ENCODE results near the gene PACRG.

The PACRG gene

GRCh38 chr6:162798546-162799266 lies 70.9 kb downstream of the PACRG start:
- peak in 1 of 5 donors; percentile 1 for DNase-seq

GRCh38 chr6:162814426-162814973 lies 86.7 kb downstream of the PACRG start:
- DNase-seq = no peak

DNA sequence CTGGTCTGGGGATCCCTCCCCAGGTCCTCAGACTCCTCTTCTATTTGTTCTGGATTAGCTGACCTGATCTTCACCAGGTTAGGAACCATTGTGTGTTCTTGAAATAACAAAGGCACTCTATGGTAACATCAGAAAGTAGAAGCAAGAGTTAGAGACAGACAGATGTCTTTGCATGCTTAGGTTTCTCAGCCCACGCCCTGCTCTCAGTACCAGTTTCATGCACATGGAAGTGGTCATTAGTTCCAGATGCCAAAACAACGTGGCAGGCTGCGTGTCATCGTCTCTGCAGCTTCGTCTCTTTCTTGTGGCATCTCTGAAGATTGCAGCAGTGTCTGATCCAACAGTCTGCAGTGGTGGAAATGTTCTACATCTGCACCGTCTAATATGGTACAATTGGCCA lies 89.4 kb downstream of the PACRG start:
- DNase-seq = no peak

GRCh38 chr6:162819284-162819683 lies 91.5 kb downstream of the PACRG start:
- DNase-seq = no peak

DNA sequence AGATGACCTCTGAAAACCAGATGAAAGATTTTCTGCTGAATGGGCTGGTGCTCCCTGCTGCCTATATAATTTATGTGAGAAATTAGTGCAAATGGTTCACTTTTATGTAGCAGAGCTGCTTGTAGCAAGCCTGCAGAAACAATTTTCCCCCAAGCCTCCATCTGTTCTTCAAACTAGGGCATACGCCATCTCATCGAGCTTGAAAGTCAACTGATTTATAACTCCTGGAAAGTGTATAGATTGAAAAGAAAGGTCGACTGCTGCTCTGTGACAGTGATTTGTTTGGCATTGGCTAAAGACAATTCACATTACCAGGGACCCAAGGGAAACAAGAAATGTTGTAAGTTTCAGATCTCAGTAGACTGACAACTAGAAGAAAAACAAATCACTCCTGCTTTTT lies 93.3 kb downstream of the PACRG start:
- DNase-seq = no peak

DNA sequence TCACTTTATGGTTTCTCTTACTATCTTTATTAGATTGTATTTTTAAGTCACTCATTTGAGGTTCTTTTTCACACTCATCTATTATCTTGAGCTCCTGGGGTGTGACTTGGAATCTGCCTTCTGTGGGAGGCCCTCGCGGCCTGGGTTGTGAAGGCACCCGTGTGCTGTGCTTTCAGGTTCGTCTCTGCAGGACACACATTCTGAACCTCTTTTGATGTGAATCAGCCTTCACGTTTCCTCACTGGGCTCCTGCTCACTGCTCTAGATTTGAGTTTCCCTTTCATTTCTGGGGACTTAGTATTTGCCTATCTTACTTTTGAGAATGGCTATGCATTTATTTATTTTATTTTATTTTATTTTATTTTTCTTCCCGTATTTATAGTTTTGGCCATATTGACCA lies 97.8 kb downstream of the PACRG start:
- peak in 1 of 5 donors; percentile 2 for DNase-seq

DNA sequence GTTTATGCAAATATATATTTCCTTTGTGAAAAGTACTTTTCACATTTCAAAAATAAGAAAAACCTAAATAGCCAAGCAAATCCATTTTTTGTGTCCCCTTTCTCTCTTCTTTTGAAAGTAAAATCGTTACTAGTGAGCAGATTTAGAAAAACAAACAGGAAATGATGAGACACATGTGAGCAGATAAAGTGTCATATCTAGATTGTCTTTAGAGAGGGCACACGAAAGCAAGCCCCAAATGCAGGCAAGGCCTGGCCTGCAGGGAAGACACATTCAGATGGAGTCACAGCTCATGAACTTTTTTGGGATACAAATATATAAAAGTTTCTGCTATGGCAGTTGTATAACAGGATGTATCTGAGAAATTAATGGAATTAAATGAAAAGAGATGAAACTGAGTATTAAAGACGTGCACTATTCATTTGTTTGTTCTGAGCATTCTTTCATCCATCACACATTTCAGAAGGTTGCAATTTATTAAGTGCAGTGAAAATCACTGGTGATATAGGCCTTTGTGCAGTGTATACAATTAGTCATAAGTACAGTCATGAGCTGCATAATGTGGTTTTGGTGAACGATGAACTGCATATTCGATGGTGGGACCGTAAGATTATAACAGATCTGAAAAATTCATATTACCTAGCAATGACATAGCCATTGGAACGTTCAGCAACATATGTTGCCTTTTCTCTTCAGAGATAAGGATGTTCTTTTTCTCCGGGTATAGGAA lies 101.4 kb downstream of the PACRG start:
- DNase-seq = peak in 1 of 5 donors; percentile 14

DNA sequence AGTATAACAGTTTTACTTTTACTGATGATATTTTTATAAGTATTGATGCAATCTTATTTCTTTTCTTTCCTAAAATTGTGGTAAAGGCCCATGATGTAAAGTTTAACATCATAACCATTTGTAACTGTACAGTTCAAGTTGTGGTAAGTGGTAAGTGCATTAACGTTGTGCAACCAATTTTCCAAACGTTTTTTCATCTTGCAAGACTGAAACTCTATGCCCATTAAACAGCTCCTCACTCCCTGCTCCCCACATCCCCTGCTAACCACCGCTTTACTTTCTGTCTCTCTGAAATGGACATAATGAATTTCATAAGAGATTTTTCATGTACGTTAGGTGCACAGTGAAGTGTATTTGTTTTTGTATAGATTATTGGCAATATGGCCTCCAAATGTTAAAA lies 106.0 kb downstream of the PACRG start:
- DNase-seq = no peak

DNA sequence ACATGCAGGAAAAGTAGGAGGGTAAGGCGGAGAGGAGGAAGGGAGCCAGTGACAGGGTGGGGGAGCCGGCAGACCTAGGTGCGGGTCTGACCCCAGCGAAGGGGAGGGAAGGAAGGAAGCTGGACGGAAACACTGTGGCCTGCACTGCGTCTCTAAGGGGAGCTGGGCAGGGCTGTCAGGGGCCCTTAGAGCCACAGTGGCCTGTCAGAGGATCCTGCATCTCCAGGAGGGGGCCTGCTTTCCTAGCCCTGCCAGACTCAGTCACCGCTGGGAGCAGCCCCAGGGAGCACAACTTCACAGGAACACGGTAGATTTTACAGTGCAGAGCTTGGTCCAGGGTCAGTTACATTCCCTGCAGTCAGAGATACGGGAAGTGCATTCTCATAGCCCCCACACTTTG lies 118.2 kb downstream of the PACRG start:
- DNase-seq = no peak

- DNase-seq = no peak
Measured at GRCh38 chr6:162846723-162847122, 118.9 kb downstream of the PACRG start.

DNA sequence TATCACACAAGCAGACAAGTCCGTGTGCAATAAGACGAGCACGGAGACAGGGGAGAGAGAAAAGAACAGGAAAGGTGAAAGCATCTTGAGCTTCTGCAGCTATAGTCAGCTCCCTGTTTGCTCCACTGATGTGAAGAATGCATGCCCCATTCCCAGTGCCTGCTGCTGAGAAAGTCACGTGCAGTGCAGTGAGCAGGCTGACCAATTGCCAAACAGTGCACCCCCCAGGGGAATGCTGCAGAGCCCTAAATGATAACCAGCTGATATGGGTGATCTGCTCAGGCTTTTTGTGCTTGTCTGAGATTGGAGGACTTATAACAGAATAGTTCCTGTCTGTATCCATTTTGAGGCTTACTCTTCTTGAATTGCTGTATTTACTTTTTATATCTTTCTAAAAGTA lies 121.5 kb downstream of the PACRG start:
- no peak for DNase-seq

DNA sequence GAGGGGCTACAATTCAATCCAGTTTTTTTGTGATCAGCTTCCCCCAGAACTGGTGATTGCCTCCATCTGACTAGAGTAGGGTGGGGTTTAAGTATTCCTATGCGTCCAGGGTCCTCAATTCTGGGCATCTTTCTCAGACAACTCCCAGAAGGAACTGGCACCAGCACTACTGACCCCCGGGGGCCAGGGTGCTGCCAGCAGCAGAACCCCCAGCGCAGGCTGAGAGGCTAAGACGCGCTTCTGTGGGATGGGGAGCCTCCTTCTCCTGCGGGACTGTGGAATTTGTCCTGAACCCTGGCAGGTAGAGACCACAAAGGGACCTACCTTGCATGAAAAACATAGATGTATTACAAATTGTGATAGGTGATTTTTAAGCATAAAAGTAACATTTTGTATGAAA lies 124.4 kb downstream of the PACRG start:
- no peak for DNase-seq

- no peak for DNase-seq
Measured at GRCh38 chr6:162852840-162853577, 125.2 kb downstream of the PACRG start.

GRCh38 chr6:162854228-162854627 lies 126.5 kb downstream of the PACRG start:
- DNase-seq = no peak

- no peak for DNase-seq
Measured at GRCh38 chr6:162854734-162855191, 127.0 kb downstream of the PACRG start.

DNA sequence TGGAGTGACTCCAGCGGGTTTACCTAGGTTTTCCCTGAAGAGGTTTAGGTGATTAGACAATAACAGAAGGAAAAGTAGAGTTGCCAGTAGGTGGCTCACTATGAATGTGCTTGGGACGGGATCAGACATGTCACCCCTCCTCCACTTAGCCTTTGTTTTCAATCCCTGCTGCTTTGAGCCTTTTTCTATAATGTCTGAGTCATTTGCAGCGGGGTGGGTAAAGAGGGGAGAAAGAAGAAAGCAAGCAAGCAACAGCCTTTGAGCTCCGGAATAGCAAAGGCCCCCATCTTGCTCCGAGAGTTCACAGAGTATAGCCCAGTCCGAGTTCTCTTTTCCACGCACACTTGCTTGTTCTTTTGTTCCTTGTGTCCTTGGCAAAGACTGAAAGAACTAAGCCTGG lies 129.1 kb downstream of the PACRG start:
- no peak for DNase-seq

GRCh38 chr6:162857326-162857725 lies 129.6 kb downstream of the PACRG start:
- no peak for DNase-seq

- DNase-seq = no peak
Measured at GRCh38 chr6:162862462-162862861, 134.7 kb downstream of the PACRG start.

- no peak for DNase-seq
Measured at GRCh38 chr6:162862941-162863340, 135.2 kb downstream of the PACRG start.

DNA sequence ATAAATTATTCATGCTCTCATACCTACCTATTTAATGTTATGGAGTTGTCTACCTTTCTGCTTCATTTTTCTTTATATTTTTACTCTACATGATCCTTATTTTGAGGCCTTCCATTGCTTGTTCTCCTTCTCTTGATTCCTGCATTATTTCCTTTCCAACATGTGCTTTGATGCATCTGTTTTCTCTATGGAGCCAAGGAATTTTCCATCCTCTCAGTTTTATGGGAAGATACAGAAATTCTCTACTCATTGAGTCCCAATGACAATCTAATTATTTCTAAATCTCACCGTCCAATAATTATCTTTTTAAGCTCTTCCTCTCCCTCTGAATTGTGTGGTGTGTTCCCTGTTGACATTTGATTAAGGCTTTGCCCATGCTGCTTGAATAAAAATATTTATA lies 136.0 kb downstream of the PACRG start:
- no peak for DNase-seq

GRCh38 chr6:162864911-162865310 lies 137.1 kb downstream of the PACRG start:
- DNase-seq = no peak

GRCh38 chr6:162866656-162867055 lies 138.9 kb downstream of the PACRG start:
- no peak for DNase-seq

GRCh38 chr6:162868397-162868796 lies 140.6 kb downstream of the PACRG start:
- no peak for DNase-seq
